Muscle layer of duodenum (tissue), 2 donors: ENCODE data around the gene ATP5MG.
"Not testable (repeated sequence)": the region's sequence is repeated elsewhere in the genome, so short reads cannot be mapped to it uniquely, and the experiment has no call there.

ENCODE experiments used
- H3K27ac ChIP-seq: one replicate; pipeline ENCODE4 v1.7.0; 2013; ENCODE audit warnings: mild to moderate bottlenecking, low read length
- H3K27me3 ChIP-seq: one replicate; pipeline ENCODE4 v1.7.0; 2013; ENCODE audit warnings: low read depth, mild to moderate bottlenecking, control low read depth, low read length
- H3K36me3 ChIP-seq, 2 donors: one replicate each; pipeline ENCODE4 v1.7.0; 2013; ENCODE audit warnings: low read length in 2 of 2, control low read depth in 1 of 2, mild to moderate bottlenecking in 1 of 2; ENCODE audit not compliant: insufficient read depth in 2 of 2, control insufficient read depth in 1 of 2
- H3K4me1 ChIP-seq, 2 donors: one replicate each; pipeline ENCODE4 v1.7.0; 2013; ENCODE audit warnings: low read length in 2 of 2, mild to moderate bottlenecking in 2 of 2, control low read depth in 1 of 2, moderate library complexity in 1 of 2; ENCODE audit not compliant: insufficient read depth in 2 of 2, control insufficient read depth in 1 of 2
- H3K4me3 ChIP-seq, 2 donors: one replicate each; pipeline ENCODE4 v1.7.0; 2013; ENCODE audit warnings: low read length in 2 of 2, low read depth in 1 of 2, mild to moderate bottlenecking in 1 of 2
- H3K9me3 ChIP-seq, 2 donors: one replicate each; pipeline ENCODE4 v1.7.0; 2013; ENCODE audit warnings: low read length in 2 of 2, control low read depth in 1 of 2, mild to moderate bottlenecking in 1 of 2; ENCODE audit not compliant: control insufficient read depth in 1 of 2
- donor health status: healthy.

The ATP5MG gene

GRCh38 chr11:118411530-118411929 is 10.1 kb downstream of the ATP5MG start:
- Histone ChIP-seq H3K4me3 (no peak overlapping the region), H3K9me3 (no peaks in the 10 kb centered on the region), H3K4me1 (peaks cover 7 to 14% of the 10 kb centered on the region in 2 donors), H3K27me3 (no peaks in the 10 kb centered on the region), H3K36me3 (peaks cover 20 to 32% of the 10 kb centered on the region in 2 donors), H3K27ac (no peak overlapping the region)

GRCh38 chr11:118412921-118413320 is 11.5 kb downstream of the ATP5MG start:
- Histone ChIP-seq H3K9me3 (no peaks in the 10 kb centered on the region), H3K4me1 (peaks cover 7 to 10% of the 10 kb centered on the region in 2 donors), H3K4me3 (no peak overlapping the region), H3K27ac (no peak overlapping the region), H3K27me3 (no peaks in the 10 kb centered on the region), H3K36me3 (peaks cover 18 to 24% of the 10 kb centered on the region in 2 donors)

- H3K4me3 ChIP-seq: no peak overlapping the region
- H3K27ac ChIP-seq: no peak overlapping the region
Observed at GRCh38 chr11:118415062-118415738, 13.8 kb downstream of the ATP5MG start.

GRCh38 chr11:118415739-118416068 is 14.3 kb downstream of the ATP5MG start:
- Histone ChIP-seq H3K4me3 (no peak overlapping the region), H3K9me3 (no peaks in the 10 kb centered on the region), H3K4me1 (peaks cover 7 to 10% of the 10 kb centered on the region in 2 donors), H3K27ac (no peak overlapping the region), H3K36me3 (peaks cover 5 to 7% of the 10 kb centered on the region in 2 donors), H3K27me3 (no peaks in the 10 kb centered on the region)

More at GRCh38 chr11:118415062-118415738, 13.8 kb downstream of the ATP5MG start:
- H3K9me3 ChIP-seq: no peaks in the 10 kb centered on the region
- no peaks in the 10 kb centered on the region for H3K27me3 ChIP-seq
- peaks cover 5 to 7% of the 10 kb centered on the region in 2 donors for H3K36me3 ChIP-seq
- peaks cover 7 to 10% of the 10 kb centered on the region in 2 donors for H3K4me1 ChIP-seq

GRCh38 chr11:118416900-118417299 is 15.5 kb downstream of the ATP5MG start:
- H3K9me3 ChIP-seq, H3K27ac ChIP-seq, H3K4me1 ChIP-seq, H3K27me3 ChIP-seq, H3K4me3 ChIP-seq, H3K36me3 ChIP-seq: not testable (repeated sequence)

GRCh38 chr11:118417801-118418200 is 16.4 kb downstream of the ATP5MG start:
- H3K4me1 ChIP-seq: peaks cover 7 to 10% of the 10 kb centered on the region in 2 donors
- no peaks in the 10 kb centered on the region for H3K27me3 ChIP-seq
- no peak overlapping the region for H3K4me3 ChIP-seq
- H3K27ac ChIP-seq: no peak overlapping the region
- peaks cover 5 to 7% of the 10 kb centered on the region in 2 donors for H3K36me3 ChIP-seq
- no peaks in the 10 kb centered on the region for H3K9me3 ChIP-seq

GRCh38 chr11:118418766-118419165 is 17.4 kb downstream of the ATP5MG start:
- H3K27me3 ChIP-seq: no peaks in the 10 kb centered on the region
- no peaks in the 10 kb centered on the region for H3K9me3 ChIP-seq
- no peak overlapping the region for H3K27ac ChIP-seq
- H3K4me3 ChIP-seq: no peak overlapping the region
- H3K4me1 ChIP-seq: peaks cover 7 to 10% of the 10 kb centered on the region in 2 donors
- H3K36me3 ChIP-seq: peaks cover 5% of the 10 kb centered on the region in 2 donors

- no peak overlapping the region for H3K27ac ChIP-seq
- H3K4me3 ChIP-seq: no peak overlapping the region
- no peaks in the 10 kb centered on the region for H3K27me3 ChIP-seq
- no peaks in the 10 kb centered on the region for H3K4me1 ChIP-seq
- H3K36me3 ChIP-seq: no peaks in the 10 kb centered on the region
- no peaks in the 10 kb centered on the region for H3K9me3 ChIP-seq
Observed at GRCh38 chr11:118427707-118428106, 26.3 kb downstream of the ATP5MG start.

GRCh38 chr11:118430956-118431355 is 29.6 kb downstream of the ATP5MG start:
- Histone ChIP-seq H3K9me3 (no peaks in the 10 kb centered on the region), H3K36me3 (no peaks in the 10 kb centered on the region), H3K4me1 (peaks cover 0 to 4% of the 10 kb centered on the region in 2 donors), H3K27me3 (no peaks in the 10 kb centered on the region), H3K4me3 (no peak overlapping the region), H3K27ac (no peak overlapping the region)

- H3K36me3 ChIP-seq: no peaks in the 10 kb centered on the region
- H3K9me3 ChIP-seq: no peaks in the 10 kb centered on the region
- H3K27ac ChIP-seq: no peak overlapping the region
- no peaks in the 10 kb centered on the region for H3K27me3 ChIP-seq
- H3K4me1 ChIP-seq: peaks cover 4 to 16% of the 10 kb centered on the region in 2 donors
- peak overlapping the region; percentile 84 to 94 for H3K4me3 ChIP-seq
Observed at GRCh38 chr11:118434123-118434552, 32.7 kb downstream of the ATP5MG start.

GRCh38 chr11:118434553-118435289 is 33.3 kb downstream of the ATP5MG start:
- H3K36me3 ChIP-seq: no peaks in the 10 kb centered on the region
- peak overlapping the region; percentile 84 to 94 for H3K4me3 ChIP-seq
- H3K4me1 ChIP-seq: peaks cover 4 to 22% of the 10 kb centered on the region in 2 donors
- no peaks in the 10 kb centered on the region for H3K27me3 ChIP-seq
- no peaks in the 10 kb centered on the region for H3K9me3 ChIP-seq
- no peak overlapping the region for H3K27ac ChIP-seq
